ENCODE data around the gene ANKAR. TPM values are rescaled to one million over a fixed set of nuclear protein-coding genes. Genes with fewer than 3 reads are reported as not detected.

ANKAR gene
- total and polyA plus RNA-seq, 2 of the 8 experiments (the other 6 are each of a cell fraction or from before 2014, with no cell fraction given) = 0.56 to 1.7 TPM

DNA sequence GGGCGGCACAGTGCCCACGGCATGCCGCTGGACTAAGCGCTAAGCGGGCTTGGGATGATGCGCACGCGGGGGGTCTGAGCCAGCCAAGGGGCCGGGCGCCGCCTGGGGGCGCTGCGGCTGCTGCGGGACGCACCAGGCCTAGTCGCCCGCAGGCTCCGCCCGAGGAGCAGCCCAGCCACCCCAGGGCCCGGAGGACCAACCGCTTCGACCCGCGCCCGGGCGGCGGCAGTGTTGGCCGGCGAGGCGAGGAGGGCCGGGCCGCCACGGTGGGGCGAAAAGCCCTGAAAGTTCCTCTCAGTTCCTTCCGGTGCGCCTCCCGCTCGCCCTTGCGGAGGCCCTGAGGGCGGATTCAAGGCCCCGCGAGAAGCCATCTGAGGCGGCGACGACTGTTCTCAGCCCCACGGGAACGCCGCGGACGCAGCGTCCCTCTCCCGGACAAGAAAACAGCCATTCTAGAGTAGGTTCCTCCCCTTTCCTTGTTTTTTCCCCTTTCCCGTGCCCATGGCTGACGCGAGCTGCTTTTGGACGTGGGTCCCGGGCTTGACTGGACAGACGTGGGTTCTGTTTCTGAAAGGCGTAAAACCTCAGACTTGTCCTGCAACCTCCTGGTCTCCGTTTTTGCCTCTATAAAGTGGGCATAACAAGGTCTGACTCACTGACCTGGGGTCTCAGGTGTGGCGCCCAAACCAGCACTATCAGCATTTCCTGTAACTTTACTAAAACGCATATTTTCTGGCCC is at the start of gene ANKAR (continued):
- TF ChIP-seq, protein P1, sequence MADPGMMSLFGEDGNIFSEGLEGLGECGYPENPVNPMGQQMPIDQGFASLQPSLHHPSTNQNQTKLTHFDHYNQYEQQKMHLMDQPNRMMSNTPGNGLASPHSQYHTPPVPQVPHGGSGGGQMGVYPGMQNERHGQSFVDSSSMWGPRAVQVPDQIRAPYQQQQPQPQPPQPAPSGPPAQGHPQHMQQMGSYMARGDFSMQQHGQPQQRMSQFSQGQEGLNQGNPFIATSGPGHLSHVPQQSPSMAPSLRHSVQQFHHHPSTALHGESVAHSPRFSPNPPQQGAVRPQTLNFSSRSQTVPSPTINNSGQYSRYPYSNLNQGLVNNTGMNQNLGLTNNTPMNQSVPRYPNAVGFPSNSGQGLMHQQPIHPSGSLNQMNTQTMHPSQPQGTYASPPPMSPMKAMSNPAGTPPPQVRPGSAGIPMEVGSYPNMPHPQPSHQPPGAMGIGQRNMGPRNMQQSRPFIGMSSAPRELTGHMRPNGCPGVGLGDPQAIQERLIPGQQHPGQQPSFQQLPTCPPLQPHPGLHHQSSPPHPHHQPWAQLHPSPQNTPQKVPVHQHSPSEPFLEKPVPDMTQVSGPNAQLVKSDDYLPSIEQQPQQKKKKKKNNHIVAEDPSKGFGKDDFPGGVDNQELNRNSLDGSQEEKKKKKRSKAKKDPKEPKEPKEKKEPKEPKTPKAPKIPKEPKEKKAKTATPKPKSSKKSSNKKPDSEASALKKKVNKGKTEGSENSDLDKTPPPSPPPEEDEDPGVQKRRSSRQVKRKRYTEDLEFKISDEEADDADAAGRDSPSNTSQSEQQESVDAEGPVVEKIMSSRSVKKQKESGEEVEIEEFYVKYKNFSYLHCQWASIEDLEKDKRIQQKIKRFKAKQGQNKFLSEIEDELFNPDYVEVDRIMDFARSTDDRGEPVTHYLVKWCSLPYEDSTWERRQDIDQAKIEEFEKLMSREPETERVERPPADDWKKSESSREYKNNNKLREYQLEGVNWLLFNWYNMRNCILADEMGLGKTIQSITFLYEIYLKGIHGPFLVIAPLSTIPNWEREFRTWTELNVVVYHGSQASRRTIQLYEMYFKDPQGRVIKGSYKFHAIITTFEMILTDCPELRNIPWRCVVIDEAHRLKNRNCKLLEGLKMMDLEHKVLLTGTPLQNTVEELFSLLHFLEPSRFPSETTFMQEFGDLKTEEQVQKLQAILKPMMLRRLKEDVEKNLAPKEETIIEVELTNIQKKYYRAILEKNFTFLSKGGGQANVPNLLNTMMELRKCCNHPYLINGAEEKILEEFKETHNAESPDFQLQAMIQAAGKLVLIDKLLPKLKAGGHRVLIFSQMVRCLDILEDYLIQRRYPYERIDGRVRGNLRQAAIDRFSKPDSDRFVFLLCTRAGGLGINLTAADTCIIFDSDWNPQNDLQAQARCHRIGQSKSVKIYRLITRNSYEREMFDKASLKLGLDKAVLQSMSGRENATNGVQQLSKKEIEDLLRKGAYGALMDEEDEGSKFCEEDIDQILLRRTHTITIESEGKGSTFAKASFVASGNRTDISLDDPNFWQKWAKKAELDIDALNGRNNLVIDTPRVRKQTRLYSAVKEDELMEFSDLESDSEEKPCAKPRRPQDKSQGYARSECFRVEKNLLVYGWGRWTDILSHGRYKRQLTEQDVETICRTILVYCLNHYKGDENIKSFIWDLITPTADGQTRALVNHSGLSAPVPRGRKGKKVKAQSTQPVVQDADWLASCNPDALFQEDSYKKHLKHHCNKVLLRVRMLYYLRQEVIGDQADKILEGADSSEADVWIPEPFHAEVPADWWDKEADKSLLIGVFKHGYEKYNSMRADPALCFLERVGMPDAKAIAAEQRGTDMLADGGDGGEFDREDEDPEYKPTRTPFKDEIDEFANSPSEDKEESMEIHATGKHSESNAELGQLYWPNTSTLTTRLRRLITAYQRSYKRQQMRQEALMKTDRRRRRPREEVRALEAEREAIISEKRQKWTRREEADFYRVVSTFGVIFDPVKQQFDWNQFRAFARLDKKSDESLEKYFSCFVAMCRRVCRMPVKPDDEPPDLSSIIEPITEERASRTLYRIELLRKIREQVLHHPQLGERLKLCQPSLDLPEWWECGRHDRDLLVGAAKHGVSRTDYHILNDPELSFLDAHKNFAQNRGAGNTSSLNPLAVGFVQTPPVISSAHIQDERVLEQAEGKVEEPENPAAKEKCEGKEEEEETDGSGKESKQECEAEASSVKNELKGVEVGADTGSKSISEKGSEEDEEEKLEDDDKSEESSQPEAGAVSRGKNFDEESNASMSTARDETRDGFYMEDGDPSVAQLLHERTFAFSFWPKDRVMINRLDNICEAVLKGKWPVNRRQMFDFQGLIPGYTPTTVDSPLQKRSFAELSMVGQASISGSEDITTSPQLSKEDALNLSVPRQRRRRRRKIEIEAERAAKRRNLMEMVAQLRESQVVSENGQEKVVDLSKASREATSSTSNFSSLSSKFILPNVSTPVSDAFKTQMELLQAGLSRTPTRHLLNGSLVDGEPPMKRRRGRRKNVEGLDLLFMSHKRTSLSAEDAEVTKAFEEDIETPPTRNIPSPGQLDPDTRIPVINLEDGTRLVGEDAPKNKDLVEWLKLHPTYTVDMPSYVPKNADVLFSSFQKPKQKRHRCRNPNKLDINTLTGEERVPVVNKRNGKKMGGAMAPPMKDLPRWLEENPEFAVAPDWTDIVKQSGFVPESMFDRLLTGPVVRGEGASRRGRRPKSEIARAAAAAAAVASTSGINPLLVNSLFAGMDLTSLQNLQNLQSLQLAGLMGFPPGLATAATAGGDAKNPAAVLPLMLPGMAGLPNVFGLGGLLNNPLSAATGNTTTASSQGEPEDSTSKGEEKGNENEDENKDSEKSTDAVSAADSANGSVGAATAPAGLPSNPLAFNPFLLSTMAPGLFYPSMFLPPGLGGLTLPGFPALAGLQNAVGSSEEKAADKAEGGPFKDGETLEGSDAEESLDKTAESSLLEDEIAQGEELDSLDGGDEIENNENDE (IDR thresholded peaks at IDR 0.05; ENCODE audit: insufficient replicate concordance, low read length) = no peak
- TF ChIP-seq KDM4A (IDR thresholded peaks at IDR 0.05; ENCODE audit: low read depth, low read length, severe bottlenecking) (peak; percentile 64), CHD2 (IDR thresholded peaks at IDR 0.05; ENCODE audit: low read length) (0 out of 2 replicates have a peak, but pooled peaks have one; percentile 55), SIN3A (conservative IDR thresholded peaks at IDR 0.05 in 1 of 2, IDR thresholded peaks at IDR 0.05 in 1 of 2; ENCODE audit: low read depth in 1 of 2, low read length in 2 of 2) (peak in 1 of 2 experiments; percentile 50; a peak in 1 of 4 replicates), ASH2L (IDR thresholded peaks at IDR 0.05; ENCODE audit: low read length) (peak; percentile 74), RAD21 (IDR thresholded peaks at IDR 0.05 in 1 of 2, conservative IDR thresholded peaks at IDR 0.05 in 1 of 2; ENCODE audit: low read depth in 2 of 2, low read length in 2 of 2) (peak; percentile 52 to 64), EP300 (IDR thresholded peaks at IDR 0.05; ENCODE audit: borderline replicate concordance in 1 of 2, low read depth in 2 of 2, low read length in 2 of 2) (no peak; a peak in 1 of 3 replicates), CBX8 (IDR thresholded peaks at IDR 0.05; ENCODE audit: borderline replicate concordance, low read depth, low read length) (no peak), GTF2F1 (IDR thresholded peaks at IDR 0.05; ENCODE audit: borderline replicate concordance, low read depth, low read length) (no peak)
